Stromal cell of bone marrow (primary cell): Measurements from ENCODE around the gene METRN.

ENCODE experiments used
- DNase-seq: peaks from one replicate; pipeline ENCODE4 v3.0.0-alpha.2; 2012; ENCODE audit warnings: low read depth

Gene METRN

GRCh38 chr16:709566-710499 is 5.1 kb upstream of the METRN start:
- peak; percentile 65 for DNase-seq

GRCh38 chr16:710500-711075 is 4.3 kb upstream of the METRN start:
- DNase-seq: no peak

GRCh38 chr16:711084-711483 is 3.8 kb upstream of the METRN start:
- no peak for DNase-seq

GRCh38 chr16:711548-712320 is 3.2 kb upstream of the METRN start:
- DNase-seq: no peak

- peak; percentile 90 for DNase-seq
These were observed 2.1 kb upstream of the METRN start for GRCh38 chr16:712740-713250.

- no peak for DNase-seq
These were observed 839 bp upstream of the METRN start for GRCh38 chr16:714079-714478.

- no peak for DNase-seq
These were observed 720 bp downstream of the METRN start for GRCh38 chr16:715477-716199.

GRCh38 chr16:716200-716568 is 1.3 kb downstream of the METRN start:
- no peak for DNase-seq

- DNase-seq: no peak
These were observed 1.9 kb downstream of the METRN start for GRCh38 chr16:716768-717325.

GRCh38 chr16:717450-718245 is 2.7 kb downstream of the METRN start:
- DNase-seq: no peak

- no peak for DNase-seq
These were observed 3.5 kb downstream of the METRN start for GRCh38 chr16:718389-718788.

- no peak for DNase-seq
These were observed 4.0 kb downstream of the METRN start for GRCh38 chr16:718922-719321.

- DNase-seq: no peak
These were observed 5.0 kb downstream of the METRN start for GRCh38 chr16:719815-720446.

- no peak for DNase-seq
These were observed 5.6 kb downstream of the METRN start for GRCh38 chr16:720447-720989.

GRCh38 chr16:720990-721764 is 6.3 kb downstream of the METRN start, which contains the start of gene ANTKMT:
ANTKMT (plus strand) TSS chr16:721146; CDS start chr16:721275, 129 bp downstream.
- no peak for DNase-seq

- DNase-seq: no peak
These were observed 7.0 kb downstream of the METRN start for GRCh38 chr16:721765-722540.

- DNase-seq: no peak
These were observed 8.1 kb downstream of the METRN start for GRCh38 chr16:722835-723633.
